Stomach (tissue), 9 donors: ENCODE measurements around the gene C1orf56. TPM values are rescaled to one million over a fixed set of nuclear protein-coding genes. Genes with fewer than 3 reads are reported as not detected.
A peak's percentile ranks its signal among the peaks of the same experiment; 100 is the strongest.

Source experiments
- DNase-seq, 2 donors: peaks; one replicate each; pipeline versions ENCODE4 v3.0.0 to v3.0.0-alpha.2; 2013 to 2019
- H3K27ac ChIP-seq, 5 donors: fragments of 200-600 bp in 4 of 5; sonication (generic) in 4 of 5; one replicate each; pipeline ENCODE4 v1.5.1; 2013 to 2019; ENCODE audit warnings: mild to moderate bottlenecking in 1 of 5, moderate library complexity in 1 of 5
- H3K27me3 ChIP-seq, 3 donors: fragments of 200-600 bp; sonication (generic); one replicate each; pipeline ENCODE4 v1.5.1; 2017 to 2019; ENCODE audit warnings: mixed run types in 1 of 3
- H3K36me3 ChIP-seq, 4 donors: fragments of 200-600 bp; sonication (generic); 1 replicate in 3 of 4; 2 replicates in 1 of 4; pipeline ENCODE4 v1.5.1; 2016 to 2019
- H3K4me1 ChIP-seq, 4 donors: fragments of 200-600 bp; sonication (generic); one replicate each; pipeline ENCODE4 v1.5.1; 2016 to 2019
- H3K4me3 ChIP-seq, 4 donors: fragments of 200-600 bp; sonication (generic) in 3 of 4; one replicate each; pipeline ENCODE4 v1.5.1; 2016 to 2019; ENCODE audit warnings: mild to moderate bottlenecking in 1 of 4
- H3K9me3 ChIP-seq, 4 donors: fragments of 200-600 bp; sonication (generic); one replicate each; pipeline ENCODE4 v1.5.1; 2016 to 2019
- EP300 ChIP-seq: sonication (generic); formaldehyde crosslinking; IDR thresholded peaks from one replicate; pipeline ENCODE4 v1.6.1; 2017; ENCODE audit warnings: antibody characterized with exemption
- POLR2A ChIP-seq, 4 donors: fragments of 450-650 bp; IDR thresholded peaks; one replicate each; pipeline ENCODE4 v1.6.1; 2016; ENCODE audit warnings: antibody characterized with exemption in 4 of 4, control low read depth in 2 of 4, mild to moderate bottlenecking in 1 of 4, moderate library complexity in 1 of 4
- POLR2AphosphoS5 ChIP-seq, 3 donors: sonication (generic); formaldehyde crosslinking; IDR thresholded peaks; one replicate each; pipeline ENCODE4 v1.6.1; 2016; ENCODE audit warnings: antibody characterized with exemption in 3 of 3
- WGBS, 5 donors: extraction: QIAGEN DNeasy Blood & Tissue Kit in 3 of 5; methylation state at CpG; one replicate each; pipeline versions ENCODE4 v1.1.5 to v1.1.7; 2013 to 2018; 5-methylcytosine and 5-hydroxymethylcytosine counted together
- intact Hi-C: fragments of 100-400 bp; cut with DNase I; formaldehyde crosslinking; loops from one replicate; pipeline ENCODE4 v1.15.1; 2023; ENCODE audit warnings: low total_unique reads
- polyA plus RNA-seq, 3 donors: library from polyadenylated mRNA; stranded (reverse); fragments of 200-250 nt; gene quantifications; one replicate each; pipeline ENCODE4 v1.2.3, GENCODE V29; 2013
- total RNA-seq, 5 donors: library from RNA; depleted of rRNA; stranded (reverse); fragments of >200 nt; gene quantifications; one replicate each; pipeline versions ENCODE4 v1.1.0 to v1.2.3, GENCODE V29; 2014 to 2016
- TF ChIP-seq, protein P1 (sequence below), 7 experiments: fragments of 450-650 bp in 4 of 7; fragments of 200-600 bp in 3 of 7; sonication (generic) in 3 of 7; IDR thresholded peaks; one replicate each; pipeline ENCODE4 v1.5.1; 2016 to 2019; ENCODE audit warnings: antibody characterized with exemption in 7 of 7, control low read depth in 2 of 7, mild to moderate bottlenecking in 1 of 7
- donor health status: healthy with polysubstance abuse.
- donor health status: Bipolar disorder and iron deficiency.
- donor health status: healthy.

C1orf56 gene
- total and polyA plus RNA-seq, 8 donors: 0.73 to 6.4 (median 3.0) TPM

DNA sequence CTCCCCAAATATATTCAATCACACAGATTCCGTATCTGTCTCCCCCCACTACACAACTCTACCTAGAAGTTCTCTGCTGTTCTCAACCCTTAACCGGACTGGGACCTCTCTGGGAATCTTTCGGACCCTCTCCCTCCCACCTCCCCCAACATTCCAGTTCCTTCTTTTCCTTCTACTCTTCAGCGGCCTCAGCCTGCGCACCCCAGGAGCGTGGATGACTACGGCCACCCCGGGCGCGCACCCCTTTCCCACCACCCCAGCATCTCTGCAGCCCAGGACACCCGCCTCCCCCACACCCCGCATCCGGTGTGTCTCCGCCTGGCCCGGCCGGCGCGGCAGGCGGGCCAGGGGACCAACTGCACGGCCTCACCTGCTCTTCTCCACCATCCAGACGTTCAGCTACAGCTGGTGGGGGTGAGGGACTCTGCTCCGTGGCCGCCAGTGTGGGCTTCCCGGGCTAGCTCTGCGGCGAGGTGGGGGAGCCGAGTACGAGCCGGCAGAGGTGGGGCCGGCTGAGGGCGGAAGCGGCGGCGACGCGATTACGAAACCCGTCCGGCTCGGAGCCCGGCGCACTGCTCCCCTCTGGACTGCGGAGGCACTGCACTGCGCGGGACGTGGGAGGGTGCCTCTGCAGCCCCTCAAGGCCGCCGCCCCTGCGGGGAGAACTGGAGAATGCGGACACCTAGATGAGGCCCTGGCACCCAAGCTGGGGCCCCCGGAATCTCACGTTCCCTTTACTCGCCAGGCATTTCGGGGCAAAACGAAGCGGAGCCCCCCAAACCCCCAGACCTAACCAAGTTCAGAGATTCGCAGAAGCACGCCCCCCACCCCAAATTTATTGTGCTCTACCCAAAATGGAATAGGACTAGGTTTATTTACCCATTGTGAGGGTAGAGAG is 11.8 kb downstream of the C1orf56 start, which contains the start of gene CDC42SE1:
TSS of gene CDC42SE1 (minus strand) at position 514 of the 898 bp plus-strand sequence. CDS start 3,892 bp downstream, outside the sequence.
- peak within 1 kb of the TSS; percentile 96 to 99 (median 97) for H3K27ac ChIP-seq
- peak; percentile 83 to 97 for DNase-seq
- peaks cover 28 to 60% (median 50%) of the 10 kb centered on the region in 4 donors for H3K4me1 ChIP-seq
- TF ChIP-seq, protein P1, sequence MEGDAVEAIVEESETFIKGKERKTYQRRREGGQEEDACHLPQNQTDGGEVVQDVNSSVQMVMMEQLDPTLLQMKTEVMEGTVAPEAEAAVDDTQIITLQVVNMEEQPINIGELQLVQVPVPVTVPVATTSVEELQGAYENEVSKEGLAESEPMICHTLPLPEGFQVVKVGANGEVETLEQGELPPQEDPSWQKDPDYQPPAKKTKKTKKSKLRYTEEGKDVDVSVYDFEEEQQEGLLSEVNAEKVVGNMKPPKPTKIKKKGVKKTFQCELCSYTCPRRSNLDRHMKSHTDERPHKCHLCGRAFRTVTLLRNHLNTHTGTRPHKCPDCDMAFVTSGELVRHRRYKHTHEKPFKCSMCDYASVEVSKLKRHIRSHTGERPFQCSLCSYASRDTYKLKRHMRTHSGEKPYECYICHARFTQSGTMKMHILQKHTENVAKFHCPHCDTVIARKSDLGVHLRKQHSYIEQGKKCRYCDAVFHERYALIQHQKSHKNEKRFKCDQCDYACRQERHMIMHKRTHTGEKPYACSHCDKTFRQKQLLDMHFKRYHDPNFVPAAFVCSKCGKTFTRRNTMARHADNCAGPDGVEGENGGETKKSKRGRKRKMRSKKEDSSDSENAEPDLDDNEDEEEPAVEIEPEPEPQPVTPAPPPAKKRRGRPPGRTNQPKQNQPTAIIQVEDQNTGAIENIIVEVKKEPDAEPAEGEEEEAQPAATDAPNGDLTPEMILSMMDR (IDR thresholded peaks at IDR 0.05): peak in 6 of 7 experiments; percentile 27 to 93 (median 84)
- TF ChIP-seq POLR2AphosphoS5 (IDR thresholded peaks at IDR 0.05) (peak; percentile 66 to 97 (median 95)), EP300 (no peak), POLR2A (IDR thresholded peaks at IDR 0.05) (peak in 2 of 4 donors; percentile 57 to 65)
- intact Hi-C loops: no loop called here
- 0% methylated on average over 22 to 58 of the region's 58 CpGs for WGBS, 5 donors
- H3K36me3 ChIP-seq: peaks cover 14 to 25% (median 20%) of the 10 kb centered on the region in 4 donors
- no peaks in the 10 kb centered on the region for H3K9me3 ChIP-seq
- H3K27me3 ChIP-seq: no peaks in the 10 kb centered on the region
- peak within 1 kb of the TSS; percentile 77 to 98 (median 83) for H3K4me3 ChIP-seq

DNA sequence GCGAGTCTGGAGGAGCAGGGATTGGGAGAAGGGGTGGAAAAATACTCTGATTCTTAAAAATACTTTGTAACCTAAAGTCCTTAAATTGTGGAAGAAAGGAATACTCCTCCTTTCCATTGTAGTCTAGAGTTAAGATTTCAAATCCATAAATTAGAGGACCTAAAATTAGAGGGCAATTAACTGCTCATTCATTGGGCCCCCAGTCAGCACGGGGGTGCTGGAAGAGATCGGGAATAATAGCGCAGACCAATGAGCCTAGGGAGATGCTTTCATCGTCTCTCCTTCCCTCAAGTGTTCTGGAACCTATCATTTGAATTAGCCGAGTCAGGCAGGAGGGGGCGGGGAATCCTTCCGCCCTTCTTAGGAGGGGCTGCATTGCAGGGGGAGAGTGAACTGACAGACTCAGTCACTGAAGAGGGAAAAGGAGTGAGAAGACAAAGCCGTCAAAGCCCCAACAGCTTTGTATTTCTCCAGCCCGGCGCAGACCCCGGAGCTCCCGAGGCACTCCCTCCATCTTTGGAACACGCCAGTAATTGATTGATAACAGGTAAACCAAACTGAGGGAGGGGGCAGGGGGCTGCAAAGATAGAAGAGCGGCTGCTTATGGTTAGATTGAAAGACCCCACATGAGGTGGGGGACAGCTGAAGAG is 12.6 kb downstream of the C1orf56 start, which contains the start of gene MLLT11:
TSS of gene MLLT11 (plus strand) at position 391 of the 650 bp plus-strand sequence. CDS start 6,828 bp downstream, outside the sequence.
- peaks cover 28 to 57% (median 47%) of the 10 kb centered on the region in 4 donors for H3K4me1 ChIP-seq
- intact Hi-C loops: no loop called here

DNA sequence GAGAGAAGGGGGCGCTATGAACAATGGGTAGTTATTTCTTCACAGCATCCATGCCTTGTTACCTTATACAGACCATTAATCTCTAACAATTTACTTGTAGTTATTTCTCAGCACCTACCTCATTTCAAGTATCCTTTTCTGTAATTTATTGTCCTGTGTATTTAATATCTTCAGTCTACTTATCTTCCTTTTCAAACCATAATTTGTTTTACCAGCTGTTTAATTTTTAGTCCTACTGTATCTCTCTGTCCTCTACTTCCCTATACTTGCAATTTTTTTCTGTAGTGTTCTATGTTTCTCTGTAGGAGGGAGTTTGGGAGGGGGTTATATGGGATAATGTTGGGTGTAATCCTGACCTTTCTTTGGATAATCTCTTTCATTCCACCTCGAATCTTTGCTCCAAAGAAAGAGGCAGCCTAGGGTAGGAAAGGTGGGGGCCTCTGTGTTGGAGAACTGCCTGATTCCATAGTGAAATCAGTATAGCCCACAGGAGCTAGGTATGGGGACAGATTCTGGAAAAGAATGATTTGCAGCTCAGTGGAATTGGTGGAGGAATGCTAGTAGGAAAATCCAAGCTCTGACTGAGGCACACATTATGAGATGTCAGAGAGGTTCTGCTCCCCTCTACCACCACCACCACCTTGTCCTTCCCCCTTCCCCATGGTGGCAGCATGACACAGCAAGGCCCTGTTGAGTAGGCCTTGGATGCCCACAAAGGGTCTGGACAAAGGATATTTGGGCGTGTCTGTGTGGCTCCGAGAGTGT is 13.3 kb downstream of the C1orf56 start:
- DNase-seq: no peak
- intact Hi-C loops: no loop called here
- WGBS, 5 donors: 54 to 62% (median 57%) methylated on average over 4 of the region's 4 CpGs
- H3K9me3 ChIP-seq: no peaks in the 10 kb centered on the region
- H3K36me3 ChIP-seq: peaks cover 0 to 10% (median 5%) of the 10 kb centered on the region in 4 donors
- H3K4me1 ChIP-seq: peaks cover 27 to 50% (median 40%) of the 10 kb centered on the region in 4 donors
- TF ChIP-seq EP300 (no peak), POLR2AphosphoS5 (IDR thresholded peaks at IDR 0.05) (no peak), POLR2A (IDR thresholded peaks at IDR 0.05) (no peak)
- TF ChIP-seq, protein P1 (IDR thresholded peaks at IDR 0.05): no peak
- peak overlapping the region in 4 of 5 donors; percentile 97 to 99 (median 98) for H3K27ac ChIP-seq
- no peaks in the 10 kb centered on the region for H3K27me3 ChIP-seq
- peak overlapping the region; percentile 77 to 98 (median 83) for H3K4me3 ChIP-seq

More for the DNA sequence above, 12.6 kb downstream of the C1orf56 start, which contains the start of gene MLLT11:
- WGBS, 5 donors: 0 to 4% (median 3%) methylated on average over 15 of the region's 15 CpGs
- peak in 1 of 2 donors; percentile 91 for DNase-seq
- Histone ChIP-seq H3K9me3 (no peaks in the 10 kb centered on the region), H3K27me3 (no peaks in the 10 kb centered on the region), H3K4me3 (peak within 1 kb of the TSS; percentile 77 to 98 (median 83)), H3K27ac (peak within 1 kb of the TSS; percentile 96 to 99 (median 97)), H3K36me3 (peaks cover 6 to 17% (median 12%) of the 10 kb centered on the region in 4 donors)
- TF ChIP-seq, protein P1 (IDR thresholded peaks at IDR 0.05): no peak
- TF ChIP-seq POLR2A (IDR thresholded peaks at IDR 0.05) (peak in 1 of 4 donors; percentile 8), POLR2AphosphoS5 (IDR thresholded peaks at IDR 0.05) (peak; percentile 26 to 55 (median 47))
